Kidney (tissue), 14 donors: Measurements from ENCODE around the gene FAM53A. TPM values are rescaled to one million over a fixed set of nuclear protein-coding genes. Genes with fewer than 3 reads are reported as not detected.

Source experiments
- DNase-seq, 5 donors: peaks; one replicate each; pipeline ENCODE4 v3.0.0-alpha.2; 2013 to 2020
- FAIRE-seq: peaks from 2 replicates; lab custom pipeline; 2012; peaks lifted over from hg19 to GRCh38; lab: Jason Lieb, UNC
- H3K27ac ChIP-seq, 2 donors: one replicate each; pipeline ENCODE4 v1.7.0; 2013; ENCODE audit warnings: low read depth in 2 of 2, low read length in 2 of 2, inconsistent platforms in 1 of 2
- H3K27me3 ChIP-seq: one replicate; pipeline ENCODE4 v1.7.1; 2013; ENCODE audit warnings: low read length, inconsistent platforms; ENCODE audit not compliant: control insufficient read depth, insufficient read depth
- H3K36me3 ChIP-seq, 3 donors: one replicate each; pipeline versions ENCODE4 v1.7.0 to v1.7.1; 2013; ENCODE audit warnings: low read length in 3 of 3, control low read depth in 1 of 3, inconsistent platforms in 1 of 3; ENCODE audit not compliant: insufficient read depth in 3 of 3, control insufficient read depth in 2 of 3
- H3K4me1 ChIP-seq, 3 donors: one replicate each; pipeline versions ENCODE4 v1.7.0 to v1.7.1; 2013; ENCODE audit warnings: low read length in 3 of 3, inconsistent platforms in 1 of 3, low read depth in 1 of 3; ENCODE audit not compliant: control insufficient read depth in 2 of 3, insufficient read depth in 2 of 3
- H3K4me3 ChIP-seq, 3 donors: one replicate each; pipeline versions ENCODE4 v1.7.0 to v1.8.1; 2013; ENCODE audit warnings: low read length in 3 of 3, control low read depth in 1 of 3, inconsistent platforms in 1 of 3
- H3K9ac ChIP-seq, 3 donors: one replicate each; pipeline versions ENCODE4 v1.7.0 to v1.7.1; 2013; ENCODE audit warnings: low read length in 3 of 3, control low read depth in 1 of 3, inconsistent platforms in 1 of 3
- H3K9me3 ChIP-seq, 3 donors: one replicate each; pipeline versions ENCODE4 v1.7.0 to v1.7.1; 2013; ENCODE audit warnings: low read length in 3 of 3, control low read depth in 1 of 3, inconsistent platforms in 1 of 3; ENCODE audit not compliant: control insufficient read depth in 2 of 3, insufficient read depth in 1 of 3
- intact Hi-C: fragments of 100-400 bp; cut with DNase I; formaldehyde crosslinking; loops from one replicate; pipeline ENCODE4 v1.11.1; 2022
- polyA plus RNA-seq: library from polyadenylated mRNA; stranded (reverse); fragments of 350-450 nt; fragmentation: Illumina TruSeq; extraction: RNeasy Lipid Tissue Mini Kit (QIAGEN cat#74804); gene quantifications from one replicate; pipeline ENCODE4 v1.2.3, GENCODE V29; 2014; ENCODE audit warnings: low read depth, low replicate concordance; ENCODE audit not compliant: insufficient read depth
- total RNA-seq: library from RNA; stranded (reverse); fragmentation: NEBNext Ultra II Directional; extraction: Animal tissue kit (Norgen Biotek cat#: 25700); gene quantifications from one replicate; pipeline ENCODE4 v1.2.1, GENCODE V29; 2021
- TF ChIP-seq, protein P1 (sequence below): IDR thresholded peaks from 3 replicates; pipeline ENCODE4 v1.5.1; 2012; ENCODE audit warnings: mild to moderate bottlenecking, moderate library complexity, borderline replicate concordance; ENCODE audit not compliant: insufficient read depth; ENCODE audit errors: extremely low read depth
- donor health status: control.
- donor health status: control.
- donor health status: control.
- donor health status: control.
- donor health status: control.
- donor health status: DM: yes; HTN: yes; CAD: no.
- donor health status: Normal renal cell carcinoma (clear cell type).

Gene FAM53A
- total and polyA plus RNA-seq, 2 donors from 2014 or later, result 1.2 to 2.9 TPM

DNA sequence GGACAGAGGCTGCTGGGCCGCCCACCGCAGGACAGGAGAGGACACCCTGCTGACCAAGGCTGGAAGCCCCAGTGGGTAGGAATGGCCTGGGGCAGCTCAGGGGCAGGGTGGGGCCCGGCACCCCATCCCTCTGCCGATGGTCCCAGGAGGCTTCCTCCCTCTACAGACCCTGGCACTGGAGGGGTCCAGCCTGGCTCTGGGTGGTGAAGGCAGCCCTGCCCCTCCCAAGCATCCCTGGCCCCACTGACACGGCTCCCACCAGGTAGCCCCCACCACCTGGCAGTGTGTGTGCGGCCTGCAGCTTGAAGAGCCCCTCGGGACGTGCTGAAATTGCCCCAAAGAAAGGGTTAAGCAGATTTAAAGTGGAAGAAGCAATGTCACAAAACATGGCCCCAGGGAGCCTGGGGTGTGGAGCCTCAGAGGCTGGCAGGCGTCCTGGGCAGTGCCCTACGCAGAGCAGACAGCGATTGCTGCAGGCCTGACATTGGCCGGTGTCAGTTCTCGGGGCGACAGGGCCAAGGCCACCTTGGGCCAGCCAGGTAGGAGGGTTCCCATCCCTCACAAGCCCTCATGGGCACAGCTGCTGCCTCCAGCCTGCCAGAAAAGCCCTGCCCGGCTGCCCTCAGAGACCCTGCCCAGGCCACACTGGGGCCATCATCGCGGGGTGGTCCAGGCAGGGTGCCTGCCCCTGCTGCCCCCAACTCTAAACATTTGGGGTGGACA lies 80.5 kb downstream of the FAM53A start:
- no peak for FAIRE-seq
- H3K27me3 ChIP-seq, result no peaks in the 10 kb centered on the region

DNA sequence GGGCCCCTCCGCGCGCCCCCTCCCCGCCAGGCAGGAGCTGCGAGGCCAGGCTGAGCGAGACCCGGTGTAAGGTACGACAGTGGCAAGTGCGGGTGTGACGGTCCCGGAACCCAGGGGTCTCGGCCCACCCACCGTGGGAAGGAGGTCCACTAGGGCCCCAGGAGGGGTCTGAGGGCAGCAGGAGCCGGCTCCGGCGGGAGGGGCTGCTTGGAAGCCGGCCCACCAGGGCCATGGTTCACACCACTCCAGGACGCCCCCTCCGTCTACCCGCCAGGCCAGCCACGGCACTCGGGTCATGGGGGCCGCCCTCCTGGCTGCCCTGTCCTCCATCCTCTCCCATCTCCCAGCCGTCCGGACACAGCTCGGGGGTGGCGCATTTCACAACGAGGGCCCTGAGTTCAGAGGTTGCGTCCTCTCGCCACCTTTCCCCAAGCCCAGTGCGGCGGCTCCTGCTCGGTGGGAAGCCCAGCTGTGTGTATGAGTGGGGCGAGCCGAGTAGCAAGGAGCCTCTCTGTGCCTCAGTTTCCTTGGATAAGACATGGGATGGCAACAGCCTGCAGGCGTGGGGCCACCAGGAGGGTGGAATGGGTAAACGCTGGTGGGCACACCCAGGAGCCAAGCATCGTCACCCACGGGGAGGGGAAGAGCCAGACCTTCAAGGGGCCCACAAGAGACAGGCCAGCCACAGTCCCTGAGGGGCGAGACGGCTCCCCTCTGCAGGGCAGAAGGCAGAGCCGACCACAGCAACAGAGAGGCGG lies 81.3 kb downstream of the FAM53A start:
- Histone ChIP-seq H3K4me1 (no peaks in the 10 kb centered on the region), H3K9ac (no peak overlapping the region), H3K36me3 (no peaks in the 10 kb centered on the region), H3K27ac (no peak overlapping the region), H3K9me3 (no peaks in the 10 kb centered on the region), H3K27me3 (no peaks in the 10 kb centered on the region), H3K4me3 (no peak overlapping the region)
- TF ChIP-seq, protein P1, sequence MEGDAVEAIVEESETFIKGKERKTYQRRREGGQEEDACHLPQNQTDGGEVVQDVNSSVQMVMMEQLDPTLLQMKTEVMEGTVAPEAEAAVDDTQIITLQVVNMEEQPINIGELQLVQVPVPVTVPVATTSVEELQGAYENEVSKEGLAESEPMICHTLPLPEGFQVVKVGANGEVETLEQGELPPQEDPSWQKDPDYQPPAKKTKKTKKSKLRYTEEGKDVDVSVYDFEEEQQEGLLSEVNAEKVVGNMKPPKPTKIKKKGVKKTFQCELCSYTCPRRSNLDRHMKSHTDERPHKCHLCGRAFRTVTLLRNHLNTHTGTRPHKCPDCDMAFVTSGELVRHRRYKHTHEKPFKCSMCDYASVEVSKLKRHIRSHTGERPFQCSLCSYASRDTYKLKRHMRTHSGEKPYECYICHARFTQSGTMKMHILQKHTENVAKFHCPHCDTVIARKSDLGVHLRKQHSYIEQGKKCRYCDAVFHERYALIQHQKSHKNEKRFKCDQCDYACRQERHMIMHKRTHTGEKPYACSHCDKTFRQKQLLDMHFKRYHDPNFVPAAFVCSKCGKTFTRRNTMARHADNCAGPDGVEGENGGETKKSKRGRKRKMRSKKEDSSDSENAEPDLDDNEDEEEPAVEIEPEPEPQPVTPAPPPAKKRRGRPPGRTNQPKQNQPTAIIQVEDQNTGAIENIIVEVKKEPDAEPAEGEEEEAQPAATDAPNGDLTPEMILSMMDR, result no peak
- intact Hi-C loops, result no loop called here
- DNase-seq, result peak in 2 of 5 donors; percentile 38 to 65
- FAIRE-seq, result no peak

More for the DNA sequence above, 80.5 kb downstream of the FAM53A start:
- H3K27ac ChIP-seq, result no peak overlapping the region
- no peak overlapping the region for H3K9ac ChIP-seq
- H3K4me1 ChIP-seq, result no peaks in the 10 kb centered on the region
- TF ChIP-seq, protein P1, result no peak
- H3K9me3 ChIP-seq, result no peaks in the 10 kb centered on the region
- H3K36me3 ChIP-seq, result no peaks in the 10 kb centered on the region
- H3K4me3 ChIP-seq, result no peak overlapping the region
- DNase-seq, result peak in 2 of 5 donors; percentile 30 to 48
- intact Hi-C loops, result no loop called here

DNA sequence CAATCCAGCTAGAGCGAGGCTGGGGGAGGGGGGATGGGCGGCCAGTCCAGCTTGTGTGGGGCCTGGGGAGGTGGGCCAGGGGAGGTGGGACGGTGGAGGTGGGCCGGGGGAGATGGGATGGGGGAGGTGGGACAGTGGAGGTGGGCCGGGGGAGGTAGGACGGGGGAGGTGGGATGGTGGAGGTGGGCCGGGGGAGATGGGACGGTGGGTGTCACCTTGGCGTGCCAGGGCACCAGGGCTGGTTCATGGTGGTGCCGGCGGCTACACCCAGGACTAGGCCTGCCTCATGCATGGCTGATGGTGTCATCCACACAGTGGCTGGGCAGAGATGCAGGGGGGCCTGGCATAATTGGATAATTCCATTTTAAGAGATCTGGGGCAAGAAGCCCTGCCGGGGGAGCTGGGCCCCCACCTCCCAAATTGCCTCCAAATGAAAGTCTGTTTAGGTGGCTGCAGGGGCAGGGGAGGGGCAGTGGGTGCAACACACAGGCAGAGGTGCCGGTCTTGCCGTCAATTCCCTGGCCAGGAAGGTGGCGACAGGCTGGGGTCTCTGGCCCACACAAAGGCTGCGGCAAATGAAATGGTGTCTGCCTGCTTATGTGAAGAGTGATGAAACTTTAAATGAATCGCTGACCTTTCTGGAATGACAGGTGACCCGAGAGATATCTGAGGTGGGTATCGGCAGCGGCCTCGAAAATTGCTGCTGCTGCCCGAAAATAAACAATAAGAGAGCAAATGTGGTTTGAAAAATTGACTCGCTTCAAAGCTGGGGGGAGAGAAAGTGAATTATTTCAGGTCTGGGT lies 82.1 kb downstream of the FAM53A start:
- H3K27me3 ChIP-seq, result no peaks in the 10 kb centered on the region
- intact Hi-C loops, result no loop called here
- no peak for FAIRE-seq
- peak in 2 of 5 donors; percentile 34 to 45 for DNase-seq
- no peaks in the 10 kb centered on the region for H3K36me3 ChIP-seq
- no peaks in the 10 kb centered on the region for H3K9me3 ChIP-seq
- H3K4me1 ChIP-seq, result no peaks in the 10 kb centered on the region
- no peak overlapping the region for H3K9ac ChIP-seq
- no peak overlapping the region for H3K27ac ChIP-seq
- TF ChIP-seq, protein P1, result no peak
- no peak overlapping the region for H3K4me3 ChIP-seq
